ENCODE data around the gene ALDH3B1. TPM values are rescaled to one million over a fixed set of nuclear protein-coding genes. Genes with fewer than 3 reads are reported as not detected.

Gene ALDH3B1
- total RNA-seq, 1 experiment from 2014 or later, result not detected

DNA sequence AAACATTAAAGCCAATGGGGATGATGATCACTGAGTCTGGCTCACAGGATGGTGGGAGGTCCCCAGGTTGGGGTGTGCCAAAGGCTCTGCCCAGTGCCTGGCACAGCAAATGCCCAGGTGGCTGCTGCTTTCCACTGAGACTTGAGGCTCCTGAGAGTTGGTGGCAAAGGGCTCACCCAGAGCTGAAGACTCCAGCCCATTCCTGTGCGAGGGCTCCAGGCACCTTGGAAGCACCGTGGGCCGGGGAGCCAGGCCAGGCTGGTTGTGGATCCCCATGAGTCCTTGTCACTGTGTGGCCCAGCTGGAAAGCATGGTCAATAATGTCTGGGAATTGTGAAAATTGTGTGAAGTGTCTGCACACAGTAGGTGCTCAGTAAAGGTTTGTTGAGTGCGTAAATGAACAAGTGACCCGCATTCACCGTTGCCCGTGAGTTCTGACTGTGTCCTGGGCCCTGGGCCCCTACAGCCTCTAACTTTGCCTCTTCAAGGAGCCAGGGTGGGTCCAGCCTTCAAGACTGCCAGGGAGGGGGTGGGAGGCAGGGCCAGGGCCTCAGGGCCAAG is 3.4 kb upstream of the ALDH3B1 start:
- H3K56ac ChIP-seq (ENCODE audit: insufficient read length, low read depth, low read length), result no peak overlapping the region
- Mint-ChIP-seq H3K27ac (no peak overlapping the region; a peak in 1 of 7 replicates), H3K36me3 (ENCODE audit: insufficient read depth in 1 of 3, low read depth in 3 of 3) (no peaks in the 10 kb centered on the region; a peak in 1 of 7 replicates), H3K9me3 (peaks cover 0 to 5% of the 10 kb centered on the region in 2 experiments; a peak in 1 of 5 replicates), H3K4me3 (no peak overlapping the region), H3K4me1 (peaks cover 26 to 46% of the 10 kb centered on the region in 2 experiments), H3K27me3 (ENCODE audit: low read depth) (peaks cover 10% of the 10 kb centered on the region)
- H2AFZ ChIP-seq (ENCODE audit: low read length), result no peak overlapping the region
- no peak overlapping the region for H2BK12ac ChIP-seq (ENCODE audit: insufficient read length, low read depth, low read length)
- no peaks in the 10 kb centered on the region for H3K79me2 ChIP-seq (ENCODE audit: insufficient read depth, low read length)
- H4K8ac ChIP-seq (replicated peaks; ENCODE audit: insufficient read length, low read depth, low read length), result no peak overlapping the region
- H3K23ac ChIP-seq (ENCODE audit: insufficient read length, low read depth, low read length), result no peak overlapping the region
- no peaks in the 10 kb centered on the region for H3K9me3 ChIP-seq (ENCODE audit: control insufficient read depth, low read depth, low read length)
- H3K27ac ChIP-seq (ENCODE audit: insufficient read length, low read depth, low read length), result no peak overlapping the region
- H3K18ac ChIP-seq (ENCODE audit: insufficient read length, low read depth, low read length), result no peak overlapping the region
- H4K5ac ChIP-seq (ENCODE audit: insufficient read length, low read depth, low read length), result no peak overlapping the region
- H4K20me1 ChIP-seq (ENCODE audit: control insufficient read depth, insufficient read depth, insufficient read length), result no peaks in the 10 kb centered on the region
- no peak overlapping the region for H2BK5ac ChIP-seq (ENCODE audit: insufficient read length, low read length)
- no peak overlapping the region for H3K4me2 ChIP-seq (ENCODE audit: insufficient read depth, insufficient read length, low read length)
- H3K4ac ChIP-seq (ENCODE audit: low read depth, low read length), result no peak overlapping the region
- TF ChIP-seq, protein P1, sequence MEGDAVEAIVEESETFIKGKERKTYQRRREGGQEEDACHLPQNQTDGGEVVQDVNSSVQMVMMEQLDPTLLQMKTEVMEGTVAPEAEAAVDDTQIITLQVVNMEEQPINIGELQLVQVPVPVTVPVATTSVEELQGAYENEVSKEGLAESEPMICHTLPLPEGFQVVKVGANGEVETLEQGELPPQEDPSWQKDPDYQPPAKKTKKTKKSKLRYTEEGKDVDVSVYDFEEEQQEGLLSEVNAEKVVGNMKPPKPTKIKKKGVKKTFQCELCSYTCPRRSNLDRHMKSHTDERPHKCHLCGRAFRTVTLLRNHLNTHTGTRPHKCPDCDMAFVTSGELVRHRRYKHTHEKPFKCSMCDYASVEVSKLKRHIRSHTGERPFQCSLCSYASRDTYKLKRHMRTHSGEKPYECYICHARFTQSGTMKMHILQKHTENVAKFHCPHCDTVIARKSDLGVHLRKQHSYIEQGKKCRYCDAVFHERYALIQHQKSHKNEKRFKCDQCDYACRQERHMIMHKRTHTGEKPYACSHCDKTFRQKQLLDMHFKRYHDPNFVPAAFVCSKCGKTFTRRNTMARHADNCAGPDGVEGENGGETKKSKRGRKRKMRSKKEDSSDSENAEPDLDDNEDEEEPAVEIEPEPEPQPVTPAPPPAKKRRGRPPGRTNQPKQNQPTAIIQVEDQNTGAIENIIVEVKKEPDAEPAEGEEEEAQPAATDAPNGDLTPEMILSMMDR (conservative IDR thresholded peaks at IDR 0.05), result no peak
- no peak for DNase-seq
- H3K9ac ChIP-seq (ENCODE audit: extremely low read depth, insufficient read length, low read length), result no peak overlapping the region
- no peak overlapping the region for H4K91ac ChIP-seq (ENCODE audit: insufficient read length, low read depth, low read length)
- H2AK5ac ChIP-seq (ENCODE audit: insufficient read length, low read length), result no peak overlapping the region
- H3K4me1 ChIP-seq (ENCODE audit: insufficient read depth, low read length), result no peaks in the 10 kb centered on the region; the same call in 1 of the 2 replicates
- H3T11ph ChIP-seq (ENCODE audit: low read length), result no peak overlapping the region
- H3K23me2 ChIP-seq (ENCODE audit: insufficient read length, low read depth, low read length, poor library complexity, severe bottlenecking), result peaks cover 4% of the 10 kb centered on the region
- no peak overlapping the region for H2BK20ac ChIP-seq (ENCODE audit: low read depth, low read length, poor library complexity, severe bottlenecking)
- no CpG with 5 or more reads among the region's 7 CpGs for WGBS (ENCODE audit: extremely low coverage, insufficient read length, low lambda C conversion rate)
- H3K27me3 ChIP-seq (ENCODE audit: insufficient read depth, low read length), result no peaks in the 10 kb centered on the region
- no peak overlapping the region for H3K14ac ChIP-seq (ENCODE audit: insufficient read depth, low read length)
- no peak overlapping the region for H2BK120ac ChIP-seq (ENCODE audit: low read depth, low read length, poor library complexity, severe bottlenecking)
- no peaks in the 10 kb centered on the region for H3K79me1 ChIP-seq (ENCODE audit: insufficient read depth, low read depth, low read length, poor library complexity, severe bottlenecking)
- H2BK15ac ChIP-seq (ENCODE audit: low read depth, low read length), result no peak overlapping the region

All from H9 (cell line).